Dedifferentiated amniotic fluid mesenchymal stem cell (primary cell): ENCODE measurements around the gene PLCH1.

Experiments
- DNase-seq: peaks from one replicate; pipeline ENCODE4 v3.0.0-alpha.2; 2016; ENCODE audit errors: extremely low spot score

Gene PLCH1

GRCh38 chr3:155608228-155608920 lies 136.5 kb downstream of the PLCH1 start:
- DNase-seq, result no peak

GRCh38 chr3:155607761-155608160 lies 137.1 kb downstream of the PLCH1 start:
- DNase-seq, result no peak

DNA sequence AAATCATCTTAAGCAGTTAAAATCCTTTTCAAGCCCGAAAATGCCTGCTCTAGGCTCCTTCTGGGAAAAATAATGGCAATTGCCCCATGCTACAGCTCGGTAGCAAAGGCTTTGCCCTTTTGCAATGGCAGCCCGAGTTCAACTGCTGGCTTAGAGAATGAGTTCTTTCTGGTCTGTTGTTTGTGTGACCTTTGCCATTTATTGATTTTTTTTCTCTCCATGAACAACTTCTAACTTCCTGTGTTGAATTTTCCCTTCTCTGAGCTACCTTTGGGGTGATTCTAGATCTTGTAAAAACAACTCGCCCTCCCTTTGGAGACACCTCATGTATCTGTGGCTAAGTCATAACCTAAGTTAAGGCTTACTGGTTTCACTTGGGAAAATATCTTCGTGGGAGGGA lies 139.3 kb downstream of the PLCH1 start:
- DNase-seq, result no peak

DNA sequence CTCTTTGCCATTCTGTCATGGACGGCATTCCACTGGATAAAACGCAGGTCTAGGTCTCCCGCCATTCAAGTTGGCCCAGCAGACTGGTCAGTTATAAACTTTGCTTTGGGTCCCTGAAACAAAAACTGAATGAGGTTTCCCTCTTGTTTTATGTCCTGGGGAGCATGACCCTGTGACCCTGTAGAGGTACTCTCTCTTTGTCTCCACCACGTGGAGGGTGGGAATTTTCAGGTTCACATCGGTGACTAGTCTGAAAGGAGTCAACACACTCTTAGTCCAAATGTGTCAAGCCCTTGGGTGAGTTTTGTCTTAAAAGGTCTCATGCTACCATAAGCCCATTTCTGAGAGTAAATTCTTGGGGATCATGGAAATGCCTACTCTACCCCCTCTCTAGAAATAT lies 139.9 kb downstream of the PLCH1 start:
- DNase-seq, result no peak

DNA sequence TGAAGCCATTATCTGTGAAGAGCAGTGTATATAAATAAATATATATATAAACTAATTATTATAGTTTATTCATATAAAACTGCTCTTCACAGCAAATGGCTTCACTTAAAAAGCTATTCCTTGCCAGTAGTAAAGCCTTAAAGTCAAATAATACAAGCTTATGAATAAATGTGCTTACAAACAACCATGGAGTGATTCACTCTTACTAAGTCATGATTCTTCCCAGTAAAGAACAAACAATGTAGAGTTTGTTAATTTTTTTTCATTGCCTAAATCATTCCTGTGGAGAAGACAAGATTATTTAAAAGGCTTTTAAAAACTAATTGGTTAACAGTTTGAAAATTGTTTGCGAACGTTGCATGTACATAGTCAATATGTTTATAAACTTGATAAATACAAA lies 140.7 kb downstream of the PLCH1 start:
- no peak for DNase-seq

DNA sequence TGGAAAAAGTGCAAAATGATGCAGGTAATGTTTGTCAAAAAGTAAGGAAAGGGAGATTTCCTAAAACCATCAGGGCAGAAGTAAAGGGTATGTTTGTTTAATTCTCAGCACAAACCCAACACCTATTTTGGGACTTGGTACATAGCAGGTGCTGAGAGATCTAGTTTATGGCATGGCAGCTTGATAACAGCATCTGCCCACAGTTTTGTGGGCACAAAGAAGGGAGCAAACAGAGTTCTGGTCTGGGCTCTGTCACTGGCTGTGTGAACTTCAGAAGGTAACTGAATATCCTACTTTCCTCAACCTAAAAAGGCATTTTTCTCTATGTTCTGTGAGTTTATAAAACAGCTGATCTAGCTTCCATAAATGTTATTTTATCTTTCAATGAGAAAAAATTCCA lies 141.6 kb downstream of the PLCH1 start:
- DNase-seq, result no peak

- no peak for DNase-seq
Measured at GRCh38 chr3:155602307-155602706, 142.6 kb downstream of the PLCH1 start.

DNA sequence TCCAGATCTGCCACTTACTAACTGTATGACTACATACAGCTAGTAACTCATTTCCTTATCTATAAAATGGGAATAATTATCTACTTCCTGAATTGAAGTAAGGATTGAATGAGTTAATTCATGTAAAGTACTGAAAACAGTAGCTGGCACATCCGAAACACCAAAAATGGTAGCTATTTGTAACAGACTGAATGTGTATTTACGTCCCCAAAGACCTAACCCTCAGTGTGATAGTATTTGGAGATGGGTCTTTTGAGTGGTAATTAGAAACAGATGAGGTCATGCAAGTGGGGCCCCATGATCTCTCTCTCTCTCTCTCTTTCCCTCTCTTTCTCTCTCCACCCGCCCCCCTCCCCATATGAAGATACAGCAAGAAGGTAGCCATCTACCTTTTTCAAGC lies 146.2 kb downstream of the PLCH1 start:
- no peak for DNase-seq

GRCh38 chr3:155596615-155597014 lies 148.3 kb downstream of the PLCH1 start:
- no peak for DNase-seq

DNA sequence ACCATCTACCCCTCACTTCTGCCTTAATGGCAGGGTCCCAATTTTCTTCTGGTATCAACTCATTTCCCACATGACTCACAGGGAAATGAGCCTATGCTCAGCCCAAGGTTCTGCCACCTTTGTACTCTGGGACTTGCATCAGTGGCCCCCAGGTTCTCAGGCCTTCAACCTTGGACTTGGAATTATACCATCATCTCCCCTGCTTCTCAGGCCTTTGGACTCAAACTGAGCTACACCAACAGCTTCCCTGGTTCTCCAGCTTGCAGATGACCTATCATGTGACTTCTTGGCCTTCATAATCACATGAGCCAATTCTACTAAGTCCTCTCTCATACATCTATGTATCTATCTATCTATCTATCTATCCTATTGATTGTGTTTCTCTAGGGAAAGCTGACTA lies 149.5 kb downstream of the PLCH1 start:
- no peak for DNase-seq

DNA sequence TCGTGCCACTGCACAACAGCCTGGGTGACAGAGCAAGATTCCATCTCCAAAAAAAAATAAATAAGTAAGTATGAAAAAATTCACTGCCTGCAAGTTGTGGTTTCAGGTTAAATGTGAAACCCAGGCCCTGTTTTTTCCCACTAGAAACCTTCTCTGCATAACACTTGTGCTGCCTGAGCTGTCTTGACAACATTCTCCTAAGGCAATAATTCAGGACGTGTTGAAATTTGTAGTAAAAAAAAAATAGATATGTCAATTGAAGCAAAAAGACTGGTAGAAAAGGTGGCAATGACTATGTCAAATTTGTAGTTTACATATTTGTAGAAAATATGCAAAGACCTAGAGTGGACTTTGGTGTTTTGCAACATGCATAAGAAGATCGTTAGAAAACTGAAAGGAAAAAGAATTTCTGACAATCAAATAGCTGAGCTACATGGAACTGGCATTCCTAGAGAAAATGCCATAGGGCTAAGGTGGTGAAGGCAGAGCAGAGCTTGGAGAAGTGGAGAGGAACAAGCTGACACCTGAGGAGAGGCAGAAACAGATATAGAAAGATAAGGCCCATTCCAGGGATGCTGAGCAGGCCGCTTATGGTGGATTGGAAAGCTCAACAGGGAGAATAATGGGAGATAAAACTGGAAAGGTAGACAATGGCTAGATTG lies 150.2 kb downstream of the PLCH1 start:
- DNase-seq, result no peak

GRCh38 chr3:155587581-155587980 lies 157.3 kb downstream of the PLCH1 start:
- no peak for DNase-seq

DNA sequence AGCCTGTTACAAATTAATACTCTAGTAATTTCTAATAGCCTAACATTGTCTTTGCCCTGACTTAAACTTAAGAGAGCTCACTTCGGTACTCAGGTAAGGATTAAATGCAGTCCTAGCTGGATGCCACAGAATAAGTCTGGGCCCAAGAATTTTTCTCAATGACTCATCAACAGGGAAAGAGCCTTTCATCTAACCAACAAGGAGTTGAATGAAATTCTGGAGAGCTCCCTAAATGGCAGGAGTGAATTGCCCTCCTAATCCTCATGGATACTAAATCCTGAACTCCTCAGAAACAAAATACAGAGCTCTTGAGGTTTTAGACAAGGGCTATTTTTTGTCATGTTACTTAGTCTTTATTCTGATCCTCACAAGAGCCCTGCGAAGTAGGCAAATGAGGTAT lies 159.5 kb downstream of the PLCH1 start:
- no peak for DNase-seq

DNA sequence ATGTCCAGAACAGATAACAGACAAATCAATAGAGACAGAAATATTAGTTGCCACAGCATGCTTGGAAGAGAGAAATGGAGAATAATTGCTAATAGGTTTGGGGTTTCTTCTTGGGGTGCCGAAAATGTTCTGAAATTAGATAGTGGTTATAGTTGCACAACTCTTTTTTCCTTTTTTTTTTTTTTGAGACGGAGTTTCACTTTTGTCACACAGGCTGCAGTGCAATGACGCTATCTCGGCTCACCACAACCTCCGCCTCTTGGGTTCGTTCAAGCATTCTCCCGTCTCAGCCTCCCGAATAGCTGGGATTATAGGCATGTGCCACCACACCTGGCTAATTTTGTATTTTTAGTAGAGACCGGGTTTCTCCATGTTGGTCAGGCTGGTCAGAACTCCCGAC lies 163.3 kb downstream of the PLCH1 start:
- no peak for DNase-seq

GRCh38 chr3:155572085-155572484 lies 172.8 kb downstream of the PLCH1 start:
- peak; percentile 71 for DNase-seq

DNA sequence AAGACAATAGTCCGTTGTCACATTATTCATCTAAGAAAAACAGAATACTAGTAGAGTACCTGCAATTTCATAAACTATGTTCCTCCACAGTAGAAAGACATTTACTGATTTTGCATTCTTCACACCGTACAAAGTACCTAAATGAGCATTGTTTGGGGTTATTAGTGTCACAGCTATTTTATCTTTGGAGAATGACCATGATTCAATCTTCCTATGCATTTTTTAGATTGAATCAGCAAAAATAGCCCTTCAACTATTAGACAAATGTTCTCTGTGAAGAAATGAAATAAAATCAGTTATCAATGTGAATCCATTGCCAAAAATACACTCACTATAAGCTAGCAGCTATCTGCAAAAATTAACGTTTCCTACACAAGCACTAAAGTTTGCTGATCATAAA lies 176.6 kb downstream of the PLCH1 start:
- DNase-seq, result no peak

- no peak for DNase-seq
Measured at GRCh38 chr3:155560594-155560993, 184.3 kb downstream of the PLCH1 start.

- DNase-seq, result no peak
Measured at GRCh38 chr3:155560135-155560534, 184.7 kb downstream of the PLCH1 start.

DNA sequence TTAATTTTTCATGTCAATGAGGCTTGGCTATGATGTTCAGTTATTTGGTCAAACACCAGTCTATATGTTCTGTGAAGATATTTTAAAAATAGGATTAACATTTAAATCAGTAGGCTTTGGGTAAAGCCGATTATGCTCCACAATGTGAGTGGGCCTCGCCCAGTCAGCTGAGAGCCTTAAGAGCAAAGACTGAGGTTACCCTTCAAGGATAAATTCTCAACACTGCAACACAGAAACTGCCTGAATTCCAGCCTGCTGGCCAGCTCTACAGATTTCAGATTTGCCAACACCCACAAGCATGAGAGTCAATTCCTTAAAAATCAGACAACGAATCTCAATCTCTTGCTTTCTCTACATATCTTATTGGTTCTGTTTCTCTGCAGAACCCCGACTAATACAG lies 188.3 kb downstream of the PLCH1 start:
- DNase-seq, result no peak

DNA sequence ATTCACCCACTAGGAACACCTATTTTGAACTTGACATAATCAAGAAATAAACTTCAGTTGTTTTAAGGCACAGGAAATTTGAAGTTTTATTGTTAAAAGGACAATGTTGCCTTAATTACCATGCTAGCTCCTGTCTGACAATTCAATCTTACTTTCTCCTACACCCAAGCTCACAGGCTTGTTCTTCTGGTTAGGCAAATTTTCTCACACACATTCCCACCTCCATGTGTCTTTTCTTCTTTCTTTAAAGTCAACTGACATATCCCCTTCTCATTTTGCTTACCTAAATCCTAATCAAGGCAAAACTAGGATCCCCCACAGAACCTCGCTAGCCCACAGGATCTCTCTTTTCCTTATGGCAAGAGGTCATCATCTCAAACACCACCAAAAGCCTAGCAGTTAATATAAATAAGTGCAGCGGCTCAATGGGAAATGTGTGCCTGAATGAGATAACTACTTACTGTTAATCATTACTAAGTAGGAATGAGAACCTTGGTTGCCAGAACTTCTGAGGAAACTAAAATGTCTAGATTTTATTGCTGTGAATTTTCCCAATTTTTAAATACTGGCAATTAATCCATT lies 189.3 kb downstream of the PLCH1 start:
- no peak for DNase-seq

GRCh38 chr3:155554777-155555451 lies 190.0 kb downstream of the PLCH1 start:
- DNase-seq, result no peak

GRCh38 chr3:155553780-155554179 lies 191.1 kb downstream of the PLCH1 start:
- no peak for DNase-seq

GRCh38 chr3:155553326-155553725 lies 191.5 kb downstream of the PLCH1 start:
- DNase-seq, result no peak
